ENCODE measurements around the gene ANKAR.

DNA sequence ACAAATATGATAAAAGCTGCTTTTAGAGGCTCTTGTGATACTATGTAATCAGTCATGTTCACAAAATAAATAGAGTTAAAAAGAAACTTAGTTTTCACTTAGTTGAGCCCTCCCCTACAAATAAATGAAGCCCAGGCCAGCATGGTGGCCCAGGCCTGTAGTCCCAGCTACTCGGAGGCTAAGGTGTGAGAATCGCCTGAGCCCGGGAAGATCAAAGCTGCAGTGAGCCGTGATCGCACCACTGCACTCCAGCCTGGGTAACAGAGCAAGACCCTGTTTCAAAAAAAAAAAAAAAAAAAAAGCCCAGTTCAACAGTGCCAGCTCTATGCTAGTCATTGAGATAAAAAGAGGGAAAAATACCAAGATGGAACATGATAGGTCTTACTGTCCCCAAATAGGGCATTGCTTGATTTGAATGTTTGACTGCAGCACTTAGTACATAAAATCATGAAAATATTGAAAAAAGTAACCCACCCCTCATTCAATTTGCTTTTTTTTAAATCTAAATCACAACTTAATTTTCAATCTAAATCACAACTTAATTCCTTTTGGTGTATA, 11.7 kb upstream of the ANKAR start:
- TF ChIP-seq GATA2 (IDR thresholded peaks at IDR 0.05; ENCODE audit: low read depth, low read length): no peak
- no peak for TF ChIP-seq GATA3 (IDR thresholded peaks at IDR 0.05; ENCODE audit: low read depth, low read length)

Measured in SH-SY5Y (cell line).